GM19193 (cell line): ENCODE results near the gene TTC7B.

Experiments used
- POLR2A ChIP-seq: IDR thresholded peaks from 4 replicates; pipeline ENCODE4 v1.6.1; 2011; ENCODE audit not compliant: insufficient read depth, insufficient read length; ENCODE audit errors: extremely low read depth

The TTC7B gene

DNA sequence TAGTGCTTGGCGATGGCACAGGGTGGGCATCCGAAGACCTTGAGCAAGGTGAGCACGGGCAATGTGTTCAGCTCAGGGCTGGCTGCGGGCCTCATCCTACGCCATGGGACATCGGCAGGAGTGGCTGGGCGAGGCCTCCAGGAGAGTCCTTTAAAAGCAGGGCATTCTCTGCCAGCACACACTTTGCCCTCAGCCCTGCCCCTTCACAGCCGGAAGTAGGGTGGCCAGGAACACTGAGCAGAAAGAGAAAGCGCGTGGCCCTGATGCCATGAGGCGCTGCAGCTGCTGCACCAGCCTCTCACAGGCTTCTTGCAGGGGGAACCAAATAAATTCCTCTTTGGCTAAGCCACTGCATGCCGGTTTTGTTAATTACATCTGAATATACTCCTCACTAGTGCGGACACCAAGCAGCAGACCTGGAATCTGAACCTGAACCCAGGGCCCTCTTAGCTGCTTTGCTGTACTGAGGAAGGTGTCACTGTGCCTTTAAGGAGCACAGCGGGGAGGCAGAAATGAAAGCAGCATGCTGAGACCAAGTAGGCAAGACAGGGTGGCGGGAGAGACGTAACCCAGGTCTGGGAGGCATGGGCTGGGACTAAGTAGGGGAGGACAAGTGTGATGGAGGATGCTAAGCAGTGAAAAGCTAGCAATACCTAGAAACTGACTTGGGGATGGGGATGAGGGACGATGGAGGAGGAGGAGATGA is 155.2 kb downstream of the TTC7B start:
- TF ChIP-seq POLR2A, result no peak

DNA sequence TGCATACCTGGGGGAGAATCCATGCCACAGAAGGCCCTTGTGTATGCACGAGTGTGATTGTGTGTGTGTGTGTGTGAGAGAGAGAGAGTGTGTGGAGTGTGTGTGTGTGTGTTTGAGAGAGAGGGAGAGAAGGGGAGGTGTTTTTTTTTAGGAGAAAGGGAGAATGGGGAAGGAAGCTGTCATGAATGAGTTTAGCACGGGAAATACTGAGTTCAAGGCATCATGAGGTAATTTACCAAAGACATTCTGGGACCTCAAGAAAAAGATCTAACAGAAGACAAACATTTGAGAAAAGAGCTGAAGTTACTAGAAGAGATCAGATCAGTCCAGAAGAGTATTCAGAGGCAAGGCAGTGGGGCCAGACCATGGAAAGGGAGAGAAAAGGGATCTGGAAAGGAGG is 157.1 kb downstream of the TTC7B start:
- TF ChIP-seq POLR2A, result no peak

DNA sequence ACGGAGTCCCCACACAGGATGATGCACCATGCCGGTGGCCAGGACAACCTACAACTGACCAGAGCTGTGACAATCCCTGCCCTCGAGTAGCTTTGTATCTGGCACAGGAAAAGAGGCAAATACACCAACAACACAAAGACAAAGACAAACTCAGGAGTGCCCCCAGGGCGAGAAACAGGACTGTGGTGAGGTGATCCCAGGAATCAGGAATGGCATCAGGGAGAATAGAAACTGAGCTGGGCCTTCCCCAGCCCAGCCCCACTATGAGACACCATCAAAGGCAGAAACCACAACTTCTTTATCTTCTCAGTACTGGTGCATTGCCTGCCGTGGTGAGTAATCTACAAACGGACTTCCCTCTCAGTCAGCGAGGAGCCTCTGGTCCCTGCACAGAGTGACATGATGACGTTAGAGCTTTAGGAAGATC is 157.7 kb downstream of the TTC7B start:
- TF ChIP-seq POLR2A, result no peak

DNA sequence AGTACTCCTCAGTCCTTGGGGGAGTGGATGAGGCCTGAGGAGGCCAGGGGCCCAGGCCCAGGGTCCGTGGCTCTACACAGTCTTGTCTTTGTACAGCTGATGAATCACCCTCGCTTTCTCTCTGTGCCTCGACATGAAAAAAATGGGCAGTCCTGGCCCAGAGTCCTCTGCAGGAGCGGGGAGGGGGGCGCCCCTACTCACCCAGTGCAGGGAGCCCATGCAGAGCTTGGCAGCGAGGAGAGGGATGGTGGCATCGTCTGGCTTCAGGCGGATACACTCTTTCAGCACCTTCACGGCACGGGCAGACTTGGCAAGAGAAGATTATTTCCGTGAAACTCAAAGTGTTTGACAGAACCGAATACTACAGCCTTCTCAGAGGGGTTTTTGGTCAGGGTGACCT is 159.3 kb downstream of the TTC7B start:
- TF ChIP-seq POLR2A, result no peak

DNA sequence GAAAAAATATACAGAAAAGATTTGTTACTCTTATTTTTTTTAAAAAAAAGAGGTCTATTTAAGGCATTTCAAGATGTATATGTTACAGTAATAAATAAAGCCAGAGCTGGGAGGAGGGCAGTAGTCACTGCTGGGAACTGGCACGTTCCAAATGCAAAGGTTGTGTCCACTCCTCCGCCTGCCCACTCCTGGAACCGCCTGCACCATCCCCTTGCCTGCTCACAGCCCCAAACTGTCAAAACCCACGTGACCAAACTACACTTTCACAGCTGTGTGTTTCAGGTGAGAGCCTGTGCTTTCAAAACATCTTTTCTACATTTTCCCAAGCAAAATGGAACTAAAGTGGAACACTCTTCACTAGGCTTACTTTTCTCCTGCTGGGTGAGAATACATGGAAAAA is 160.4 kb downstream of the TTC7B start:
- no peak for TF ChIP-seq POLR2A

DNA sequence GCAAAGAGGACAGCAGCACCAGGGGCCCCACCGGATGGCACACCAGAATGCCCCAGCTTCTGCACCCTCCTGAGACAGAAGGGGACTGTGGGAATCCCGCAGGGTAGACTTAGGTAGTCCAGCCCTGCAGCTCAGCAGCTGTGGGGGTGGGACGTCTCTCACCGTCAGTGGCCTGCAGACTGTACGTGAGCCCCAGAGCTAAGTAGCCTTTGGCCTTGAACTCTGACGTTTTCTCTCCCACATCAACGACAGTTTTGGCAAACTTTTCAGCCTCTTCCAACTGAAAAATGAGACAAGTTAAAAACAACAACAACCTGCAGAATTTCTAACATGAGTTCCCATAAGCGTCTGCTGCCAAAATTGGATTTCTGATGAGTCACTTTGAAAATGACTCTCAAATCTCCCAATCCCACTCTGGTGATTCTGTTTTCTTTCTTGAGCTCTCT is 161.4 kb downstream of the TTC7B start:
- no peak for TF ChIP-seq POLR2A

DNA sequence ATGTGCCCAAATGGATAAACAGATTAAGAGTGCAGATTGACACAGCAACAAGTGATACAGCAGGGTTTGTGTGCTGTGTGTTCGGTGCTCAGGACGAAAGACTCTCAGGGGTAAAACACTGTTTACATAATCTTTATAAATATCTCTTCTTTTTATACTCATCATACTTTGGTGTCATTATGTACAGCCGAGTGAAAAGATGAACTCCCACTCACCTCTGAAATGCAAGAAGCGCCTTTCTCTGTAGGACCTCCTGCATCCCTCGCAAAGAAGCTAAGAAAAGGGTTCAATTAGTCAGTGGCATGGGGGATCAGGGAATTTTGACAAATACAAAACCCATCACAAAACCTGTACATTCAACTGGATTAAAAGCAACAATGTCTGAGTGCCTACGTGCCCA is 163.6 kb downstream of the TTC7B start:
- no peak for TF ChIP-seq POLR2A

DNA sequence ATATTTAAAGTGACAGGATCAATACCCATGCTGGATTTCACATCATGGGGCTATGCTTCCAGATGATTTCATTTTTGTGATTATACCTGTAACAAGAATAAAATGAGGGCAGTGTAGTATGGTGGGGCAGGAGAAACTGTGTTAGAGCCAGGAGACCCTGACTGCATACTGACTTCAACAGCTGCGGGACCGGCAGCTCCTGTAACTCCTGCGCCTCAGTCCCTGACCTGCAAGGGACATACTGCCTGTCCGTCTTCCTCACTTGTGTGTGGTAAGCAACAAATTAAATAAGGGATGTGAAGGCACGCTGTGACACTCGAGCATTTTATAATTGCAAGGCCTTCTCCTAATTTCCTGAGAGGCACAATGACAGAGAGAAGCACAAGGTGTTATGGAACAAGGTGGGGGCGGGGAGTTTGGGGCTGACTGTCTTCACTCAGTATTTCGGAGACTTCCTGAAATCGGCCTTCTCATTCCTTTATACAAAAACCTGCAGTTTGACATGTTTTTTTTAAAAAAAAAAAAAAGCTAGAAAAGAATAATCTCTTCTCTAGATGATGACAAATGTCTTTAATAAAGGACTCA is 164.2 kb downstream of the TTC7B start:
- no peak for TF ChIP-seq POLR2A

DNA sequence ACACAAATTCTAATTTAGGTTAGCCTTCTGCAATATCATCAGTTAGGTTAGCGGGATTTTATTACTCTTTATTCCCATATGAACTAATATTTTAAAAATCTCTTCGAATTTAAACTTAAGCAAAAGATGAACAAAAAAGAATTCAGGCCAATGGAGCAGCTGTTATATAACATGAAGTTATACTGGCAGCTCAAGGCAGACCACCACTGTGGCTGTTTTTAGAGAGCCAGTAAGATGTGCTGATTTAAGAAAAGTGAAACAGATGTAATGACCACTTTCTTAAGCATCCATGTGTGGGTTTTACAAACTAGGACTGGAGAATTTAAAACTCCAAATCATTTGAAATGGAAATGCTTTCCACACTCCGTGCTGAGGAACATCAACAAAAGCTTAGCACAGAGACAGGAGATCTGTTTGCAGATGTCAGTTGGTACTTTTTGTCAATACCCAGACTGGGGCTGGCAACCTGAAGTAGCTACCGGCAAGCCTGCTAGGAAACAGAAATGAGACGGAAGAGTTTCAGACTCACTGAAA is 164.9 kb downstream of the TTC7B start:
- no peak for TF ChIP-seq POLR2A

DNA sequence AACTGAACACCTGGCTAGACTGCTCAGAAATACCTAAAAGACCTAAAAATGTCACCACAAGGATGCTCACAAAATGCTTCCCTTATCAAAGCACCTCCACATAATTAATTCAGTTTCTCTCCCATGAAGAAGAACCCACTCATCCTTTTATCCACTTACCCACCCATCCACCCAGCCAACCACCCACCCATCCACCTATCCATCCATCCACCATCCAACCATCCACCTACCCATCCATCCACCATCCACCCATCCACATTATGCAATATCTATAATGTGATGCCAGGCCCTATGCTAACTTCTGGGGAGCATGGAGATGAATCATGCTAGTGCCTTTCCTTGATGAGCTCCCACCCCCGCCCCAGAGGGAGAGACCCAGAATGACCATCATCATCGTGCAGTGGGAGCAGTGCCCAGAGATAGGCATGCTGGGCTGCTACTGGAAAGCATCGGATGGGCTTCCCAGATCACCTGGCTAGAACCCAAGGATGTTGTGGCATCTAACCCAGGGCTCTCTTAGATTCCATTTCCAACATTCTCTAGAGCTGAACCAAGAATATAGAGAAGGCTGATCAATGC is 166.6 kb downstream of the TTC7B start:
- TF ChIP-seq POLR2A, result no peak

DNA sequence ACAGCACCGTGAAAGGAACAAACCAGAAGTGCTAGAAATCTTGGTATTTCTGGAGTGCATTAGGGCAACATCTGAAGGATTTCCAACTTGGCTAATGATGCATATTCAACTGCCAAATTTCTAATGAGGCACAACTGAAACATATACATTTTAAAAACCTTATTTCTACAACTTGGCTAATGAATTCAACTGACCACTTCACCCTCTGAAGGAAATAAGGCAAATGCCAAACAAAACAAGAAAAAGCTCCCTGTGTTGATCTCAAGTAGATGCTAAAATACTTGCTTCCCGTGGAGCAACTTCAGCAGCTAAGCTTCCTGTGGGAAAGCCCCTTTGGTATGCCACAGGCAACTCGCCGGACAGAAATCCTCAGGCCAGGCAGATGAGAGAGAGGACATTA is 167.1 kb downstream of the TTC7B start:
- no peak for TF ChIP-seq POLR2A

DNA sequence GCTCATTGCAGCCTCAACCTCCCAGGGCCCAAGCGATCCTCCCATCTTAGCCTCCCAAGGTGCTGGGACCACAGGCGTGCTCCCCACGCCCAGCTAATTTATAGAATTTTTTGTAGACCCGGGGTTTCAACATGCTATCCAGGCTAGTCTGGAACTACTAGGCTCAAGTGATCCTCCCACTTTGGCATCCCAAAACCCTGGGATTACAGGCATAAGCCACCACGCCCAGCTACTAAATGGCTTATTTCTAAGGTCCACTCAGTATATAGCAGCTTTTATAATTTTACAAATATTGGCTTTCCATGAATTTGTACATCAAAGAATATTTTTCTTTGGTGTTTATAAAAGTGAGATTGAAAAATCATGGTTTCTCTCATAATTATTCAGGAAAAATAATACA is 167.8 kb downstream of the TTC7B start:
- TF ChIP-seq POLR2A, result no peak

DNA sequence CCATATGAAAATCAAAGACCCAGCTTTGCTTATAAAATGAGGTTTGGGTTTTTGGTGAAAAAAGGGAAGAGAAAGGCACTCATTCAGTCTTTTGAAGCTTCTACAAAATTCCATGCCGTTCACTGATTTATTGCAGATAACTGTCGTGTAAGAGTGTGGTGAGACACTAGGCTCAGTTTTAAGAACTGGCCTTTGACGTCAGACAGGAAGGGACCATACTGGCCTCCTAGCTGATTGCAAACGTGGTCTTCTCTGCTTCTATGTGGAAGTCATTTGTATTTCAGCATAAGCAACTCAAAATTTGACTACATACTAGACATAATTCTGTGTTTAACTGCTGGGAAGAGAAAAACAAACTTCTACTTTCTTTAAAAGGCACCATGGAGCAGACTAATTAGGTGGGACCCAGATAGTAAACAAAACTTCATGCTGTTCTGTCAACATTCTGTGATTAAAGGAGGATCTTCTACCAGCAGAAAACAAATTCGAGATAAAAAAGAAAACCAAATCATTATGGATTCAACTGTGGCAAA is 168.7 kb downstream of the TTC7B start:
- TF ChIP-seq POLR2A, result no peak

DNA sequence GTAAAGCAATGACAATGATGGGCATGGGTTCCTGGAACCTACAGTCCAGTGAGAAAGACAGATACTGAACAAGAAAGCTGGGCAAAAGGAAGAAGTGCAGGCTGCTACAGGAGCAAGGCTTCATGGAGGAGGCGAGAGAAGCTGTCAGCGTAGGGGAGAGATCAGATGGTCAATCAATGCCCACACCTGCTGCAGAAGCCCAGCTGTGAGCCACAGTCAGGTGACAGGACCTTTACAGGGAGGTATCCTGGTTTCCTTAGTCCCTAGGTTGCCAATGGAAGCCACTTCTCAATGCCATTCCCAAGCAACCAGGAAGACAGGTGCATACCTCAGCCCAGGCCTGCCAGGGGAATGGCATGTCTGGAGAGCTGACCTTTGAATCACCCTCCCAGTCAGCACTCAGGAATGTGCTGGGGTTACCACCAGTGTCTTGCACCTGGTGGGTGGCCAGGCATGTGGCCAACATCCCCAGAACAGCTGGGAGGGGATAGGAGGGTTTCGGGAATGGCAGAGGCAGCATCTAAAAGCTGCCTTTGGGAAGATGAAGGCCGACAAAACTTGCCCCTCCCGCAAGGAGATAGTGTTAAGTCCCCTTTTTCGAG is 170.3 kb downstream of the TTC7B start:
- TF ChIP-seq POLR2A, result no peak

DNA sequence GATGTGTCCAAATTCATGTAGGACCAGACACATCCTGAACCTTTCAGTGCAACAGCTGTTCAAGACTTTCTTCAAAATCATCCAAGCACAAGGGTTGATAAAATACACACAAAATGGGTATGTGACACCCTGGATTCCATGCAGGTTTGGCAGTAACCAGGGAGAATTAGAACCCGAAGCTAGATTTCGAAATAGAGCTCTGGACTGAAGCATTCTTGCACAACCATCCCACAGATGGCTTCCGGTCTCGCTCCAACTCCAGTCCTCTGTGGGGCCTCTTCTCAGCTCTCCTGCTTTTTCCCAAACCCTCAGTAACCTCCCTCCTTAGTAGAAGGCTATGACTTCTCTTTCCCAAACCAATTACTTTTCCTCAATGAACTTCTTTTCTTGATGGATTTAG is 171.3 kb downstream of the TTC7B start:
- TF ChIP-seq POLR2A, result no peak
